Measurements from ENCODE around the gene TKTL1.

GRCh38 chrX:154354013-154354412 is 58.4 kb downstream of the TKTL1 start:
- TF ChIP-seq CTCF (IDR thresholded peaks at IDR 0.05) = no peak
- TF ChIP-seq POLR2A (IDR thresholded peaks at IDR 0.05) = no peak

Data from testis (tissue), 2 donors.